ENCODE measurements around the gene SLC35F5.
"Not testable (repeated sequence)": the region's sequence is repeated elsewhere in the genome, so short reads cannot be mapped to it uniquely, and the experiment has no call there.

The SLC35F5 gene

GRCh38 chr2:113777371-113777770 is 20.9 kb upstream of the SLC35F5 start:
- Histone ChIP-seq H3K4me3 (IDR thresholded peaks at IDR 0.05; ENCODE audit: insufficient read depth, low read depth, low read length) (no peak overlapping the region), H3K27me3 (ENCODE audit: insufficient read depth, low read depth) (no peaks in the 10 kb centered on the region), H3K4me1 (ENCODE audit: low read depth, poor library complexity, severe bottlenecking) (no peaks in the 10 kb centered on the region), H2AFZ (ENCODE audit: low read depth) (no peak overlapping the region), H3K27ac (no peak overlapping the region), H3K36me3 (ENCODE audit: insufficient read depth) (no peaks in the 10 kb centered on the region), H4K20me1 (ENCODE audit: insufficient read depth) (no peaks in the 10 kb centered on the region), H3K4me2 (no peak overlapping the region), H3K79me2 (ENCODE audit: insufficient read depth, low read depth) (no peaks in the 10 kb centered on the region), H3K9ac (no peak overlapping the region)
- no peak for TF ChIP-seq CTCF (conservative IDR thresholded peaks at IDR 0.05; ENCODE audit: low read depth, low read length)

- no peak for TF ChIP-seq CTCF (conservative IDR thresholded peaks at IDR 0.05; ENCODE audit: low read depth, low read length)
- no peak overlapping the region for H3K9ac ChIP-seq
Observed at GRCh38 chr2:113776949-113777348, 20.5 kb upstream of the SLC35F5 start.

GRCh38 chr2:113774616-113775015 is 18.2 kb upstream of the SLC35F5 start:
- not testable (repeated sequence) for H4K20me1 ChIP-seq (ENCODE audit: insufficient read depth); H3K4me2 ChIP-seq; H3K36me3 ChIP-seq (ENCODE audit: insufficient read depth); H3K79me2 ChIP-seq (ENCODE audit: insufficient read depth, low read depth); H3K27ac ChIP-seq; H3K9ac ChIP-seq; H2AFZ ChIP-seq (ENCODE audit: low read depth); H3K4me1 ChIP-seq (ENCODE audit: low read depth, poor library complexity, severe bottlenecking); H3K27me3 ChIP-seq (ENCODE audit: insufficient read depth, low read depth); H3K4me3 ChIP-seq (IDR thresholded peaks at IDR 0.05; ENCODE audit: insufficient read depth, low read depth, low read length)

More at GRCh38 chr2:113776949-113777348, 20.5 kb upstream of the SLC35F5 start:
- no peaks in the 10 kb centered on the region for H3K27me3 ChIP-seq (ENCODE audit: insufficient read depth, low read depth)
- no peak overlapping the region for H3K4me3 ChIP-seq (IDR thresholded peaks at IDR 0.05; ENCODE audit: insufficient read depth, low read depth, low read length)
- H3K27ac ChIP-seq, result no peak overlapping the region
- H4K20me1 ChIP-seq (ENCODE audit: insufficient read depth), result no peaks in the 10 kb centered on the region
- H3K4me1 ChIP-seq (ENCODE audit: low read depth, poor library complexity, severe bottlenecking), result no peaks in the 10 kb centered on the region
- no peaks in the 10 kb centered on the region for H3K79me2 ChIP-seq (ENCODE audit: insufficient read depth, low read depth)
- H3K4me2 ChIP-seq, result no peak overlapping the region
- no peaks in the 10 kb centered on the region for H3K36me3 ChIP-seq (ENCODE audit: insufficient read depth)
- no peak overlapping the region for H2AFZ ChIP-seq (ENCODE audit: low read depth)

- H3K4me2 ChIP-seq, result no peak overlapping the region
- no peak for TF ChIP-seq CTCF (conservative IDR thresholded peaks at IDR 0.05; ENCODE audit: low read depth, low read length)
- no peaks in the 10 kb centered on the region for H3K4me1 ChIP-seq (ENCODE audit: low read depth, poor library complexity, severe bottlenecking)
- no peak overlapping the region for H3K9ac ChIP-seq
- H3K36me3 ChIP-seq (ENCODE audit: insufficient read depth), result no peaks in the 10 kb centered on the region
- H3K27ac ChIP-seq, result no peak overlapping the region
- H3K27me3 ChIP-seq (ENCODE audit: insufficient read depth, low read depth), result no peaks in the 10 kb centered on the region
- H3K79me2 ChIP-seq (ENCODE audit: insufficient read depth, low read depth), result no peaks in the 10 kb centered on the region
- H2AFZ ChIP-seq (ENCODE audit: low read depth), result no peak overlapping the region
- no peaks in the 10 kb centered on the region for H4K20me1 ChIP-seq (ENCODE audit: insufficient read depth)
- H3K4me3 ChIP-seq (IDR thresholded peaks at IDR 0.05; ENCODE audit: insufficient read depth, low read depth, low read length), result no peak overlapping the region
Observed at GRCh38 chr2:113770929-113771328, 14.5 kb upstream of the SLC35F5 start.

- TF ChIP-seq CTCF (conservative IDR thresholded peaks at IDR 0.05; ENCODE audit: low read depth, low read length), result no peak
- H3K36me3 ChIP-seq (ENCODE audit: insufficient read depth), result no peaks in the 10 kb centered on the region
Observed at GRCh38 chr2:113769555-113769954, 13.1 kb upstream of the SLC35F5 start.

More at GRCh38 chr2:113769555-113769954, 13.1 kb upstream of the SLC35F5 start:
- H3K27ac ChIP-seq, result no peak overlapping the region
- H3K4me3 ChIP-seq (IDR thresholded peaks at IDR 0.05; ENCODE audit: insufficient read depth, low read depth, low read length), result no peak overlapping the region
- no peaks in the 10 kb centered on the region for H3K79me2 ChIP-seq (ENCODE audit: insufficient read depth, low read depth)
- no peaks in the 10 kb centered on the region for H3K4me1 ChIP-seq (ENCODE audit: low read depth, poor library complexity, severe bottlenecking)
- no peaks in the 10 kb centered on the region for H4K20me1 ChIP-seq (ENCODE audit: insufficient read depth)
- H3K9ac ChIP-seq, result no peak overlapping the region
- no peaks in the 10 kb centered on the region for H3K27me3 ChIP-seq (ENCODE audit: insufficient read depth, low read depth)
- no peak overlapping the region for H2AFZ ChIP-seq (ENCODE audit: low read depth)
- H3K4me2 ChIP-seq, result no peak overlapping the region
